H9 (cell line): ENCODE data around the gene PARD3. TPM values are rescaled to one million over a fixed set of nuclear protein-coding genes. Genes with fewer than 3 reads are reported as not detected.

Source experiments
- DNase-seq: peaks from one replicate; pipeline ENCODE4 v3.0.0-alpha.2; 2017
- H2AFZ ChIP-seq: one replicate; pipeline ENCODE4 v1.6.1; 2013; ENCODE audit warnings: mild to moderate bottlenecking, low read length, control low read depth, moderate library complexity
- H2AK5ac ChIP-seq: 2 replicates; pipeline ENCODE4 v1.6.1; 2013; ENCODE audit warnings: low read length, control low read depth, mixed read lengths; ENCODE audit not compliant: insufficient read length
- H2BK120ac ChIP-seq: one replicate; pipeline ENCODE4 v1.6.1; 2013; ENCODE audit warnings: low read depth, mild to moderate bottlenecking, low read length, control low read depth, inconsistent platforms; ENCODE audit not compliant: poor library complexity, severe bottlenecking
- H2BK12ac ChIP-seq: 2 replicates; pipeline ENCODE4 v1.6.1; 2013; ENCODE audit warnings: low read length, control low read depth, mixed read lengths, low read depth; ENCODE audit not compliant: insufficient read length
- H2BK15ac ChIP-seq: 2 replicates; pipeline ENCODE4 v1.6.1; 2013; ENCODE audit warnings: low read depth, low read length, control low read depth
- H2BK20ac ChIP-seq: one replicate; pipeline ENCODE4 v1.6.1; 2013; ENCODE audit warnings: low read depth, mild to moderate bottlenecking, low read length, control low read depth, inconsistent platforms; ENCODE audit not compliant: poor library complexity, severe bottlenecking
- H2BK5ac ChIP-seq: 2 replicates; pipeline ENCODE4 v1.6.1; 2013; ENCODE audit warnings: low read length, control low read depth, mixed read lengths; ENCODE audit not compliant: insufficient read length
- H3K14ac ChIP-seq: 2 replicates; pipeline ENCODE4 v1.6.1; 2013; ENCODE audit warnings: low read length, control low read depth; ENCODE audit not compliant: insufficient read depth
- H3K18ac ChIP-seq: 2 replicates; pipeline ENCODE4 v1.6.1; 2013; ENCODE audit warnings: low read depth, mild to moderate bottlenecking, mixed read lengths, low read length, control low read depth; ENCODE audit not compliant: insufficient read length
- H3K23ac ChIP-seq: 2 replicates; pipeline ENCODE4 v1.6.1; 2013; ENCODE audit warnings: low read length, control low read depth, mixed read lengths, low read depth; ENCODE audit not compliant: insufficient read length
- H3K23me2 ChIP-seq: 2 replicates; pipeline ENCODE4 v1.6.1; 2013; ENCODE audit warnings: low read depth, mild to moderate bottlenecking, mixed read lengths, low read length, control low read depth; ENCODE audit not compliant: insufficient read length, poor library complexity, severe bottlenecking
- H3K27ac ChIP-seq: 2 replicates; pipeline ENCODE4 v1.5.1; 2013; ENCODE audit warnings: low read length, control low read depth, mixed read lengths, low read depth; ENCODE audit not compliant: insufficient read length
- H3K27me3 ChIP-seq: 2 replicates; pipeline ENCODE4 v1.6.1; 2013; ENCODE audit warnings: low read length, control low read depth, inconsistent platforms; ENCODE audit not compliant: insufficient read depth
- H3K4ac ChIP-seq: 2 replicates; pipeline ENCODE4 v1.6.1; 2013; ENCODE audit warnings: low read depth, mild to moderate bottlenecking, control low read depth, inconsistent platforms, low read length, moderate library complexity
- H3K4me1 ChIP-seq: 2 replicates; pipeline ENCODE4 v1.6.1; 2013; ENCODE audit warnings: low read length, control low read depth, inconsistent platforms; ENCODE audit not compliant: insufficient read depth
- H3K4me2 ChIP-seq: 2 replicates; pipeline ENCODE4 v1.6.1; 2013; ENCODE audit warnings: low read length, control low read depth, mixed read lengths; ENCODE audit not compliant: insufficient read length, insufficient read depth
- H3K56ac ChIP-seq: 2 replicates; pipeline ENCODE4 v1.6.1; 2013; ENCODE audit warnings: low read depth, mild to moderate bottlenecking, mixed read lengths, low read length, control low read depth; ENCODE audit not compliant: insufficient read length
- H3K79me1 ChIP-seq: 2 replicates; pipeline ENCODE4 v1.6.1; 2013; ENCODE audit warnings: low read depth, mild to moderate bottlenecking, moderate library complexity, low read length, control low read depth, inconsistent platforms; ENCODE audit not compliant: insufficient read depth, poor library complexity, severe bottlenecking
- H3K79me2 ChIP-seq: 2 replicates; pipeline ENCODE4 v1.6.1; 2013; ENCODE audit warnings: low read length, control low read depth, inconsistent platforms; ENCODE audit not compliant: insufficient read depth
- H3K9ac ChIP-seq: 2 replicates; pipeline ENCODE4 v1.6.1; 2013; ENCODE audit warnings: low read length, control low read depth, mixed read lengths; ENCODE audit not compliant: insufficient read length; ENCODE audit errors: extremely low read depth
- H3K9me3 ChIP-seq: one replicate; pipeline ENCODE4 v1.6.1; 2013; ENCODE audit warnings: low read depth, low read length, inconsistent platforms; ENCODE audit not compliant: control insufficient read depth
- H3T11ph ChIP-seq: one replicate; pipeline ENCODE4 v1.6.1; 2013; ENCODE audit warnings: mild to moderate bottlenecking, low read length, control low read depth, inconsistent platforms
- H4K20me1 ChIP-seq: one replicate; pipeline ENCODE4 v1.6.1; 2013; ENCODE audit not compliant: control insufficient read depth, insufficient read length, insufficient read depth
- H4K5ac ChIP-seq: 2 replicates; pipeline ENCODE4 v1.6.1; 2013; ENCODE audit warnings: low read depth, mild to moderate bottlenecking, mixed read lengths, low read length, control low read depth; ENCODE audit not compliant: insufficient read length
- H4K8ac ChIP-seq: replicated peaks from 2 replicates; pipeline ENCODE4 v1.6.1; 2013; ENCODE audit warnings: low read length, control low read depth, mixed read lengths, low read depth; ENCODE audit not compliant: insufficient read length
- H4K91ac ChIP-seq: 2 replicates; pipeline ENCODE4 v1.6.1; 2013; ENCODE audit warnings: low read depth, mild to moderate bottlenecking, moderate library complexity, mixed read lengths, low read length, control low read depth; ENCODE audit not compliant: insufficient read length
- H3K27ac Mint-ChIP-seq, 3 experiments: 2 replicates in 2 of 3; 3 replicates in 1 of 3; pipeline ENCODE4 v1.8.0; 2020 to 2021; ENCODE audit warnings: mixed read lengths in 3 of 3, mild to moderate bottlenecking in 1 of 3, moderate library complexity in 1 of 3
- H3K27me3 Mint-ChIP-seq: 2 replicates; pipeline ENCODE4 v1.8.0; 2021; ENCODE audit warnings: low read depth, mild to moderate bottlenecking, moderate library complexity, mixed read lengths
- H3K36me3 Mint-ChIP-seq, 3 experiments: 2 replicates in 2 of 3; 3 replicates in 1 of 3; pipeline ENCODE4 v1.8.0; 2020 to 2021; ENCODE audit warnings: low read depth in 3 of 3, mixed read lengths in 3 of 3; ENCODE audit not compliant: insufficient read depth in 1 of 3
- H3K4me1 Mint-ChIP-seq, 2 experiments: 2 replicates each; pipeline ENCODE4 v1.8.0; 2020; ENCODE audit warnings: mixed read lengths in 2 of 2
- H3K4me3 Mint-ChIP-seq, 2 experiments: 2 replicates in 1 of 2; 3 replicates in 1 of 2; pipeline ENCODE4 v1.8.0; 2020 to 2021; ENCODE audit warnings: mild to moderate bottlenecking in 2 of 2, mixed read lengths in 2 of 2, moderate library complexity in 1 of 2
- H3K9me3 Mint-ChIP-seq, 2 experiments: 2 replicates in 1 of 2; 3 replicates in 1 of 2; pipeline ENCODE4 v1.8.0; 2020; ENCODE audit warnings: mild to moderate bottlenecking in 2 of 2, mixed read lengths in 2 of 2, moderate library complexity in 1 of 2
- WGBS: extraction: QIAGEN DNeasy Blood & Tissue Kit; methylation state at CpG from one replicate; pipeline ENCODE4 v1.1.7; 2013; ENCODE audit warnings: missing lambda C conversion rate, low lambda C conversion rate, mixed read lengths; ENCODE audit not compliant: insufficient read length; ENCODE audit errors: extremely low coverage; 5-methylcytosine and 5-hydroxymethylcytosine counted together
- total RNA-seq: library from RNA; stranded (reverse); gene quantifications from 2 replicates; pipeline ENCODE4 v1.2.1, GENCODE V29; 2021
- TF ChIP-seq, protein P1 (sequence below): fragments of 200-600 bp; sonication (generic); conservative IDR thresholded peaks from 3 replicates; pipeline ENCODE4 v1.8.0; 2021; ENCODE audit warnings: antibody characterized with exemption, mild to moderate bottlenecking

The PARD3 gene
- total RNA-seq, 1 experiment from 2014 or later, result 44.7 TPM

DNA sequence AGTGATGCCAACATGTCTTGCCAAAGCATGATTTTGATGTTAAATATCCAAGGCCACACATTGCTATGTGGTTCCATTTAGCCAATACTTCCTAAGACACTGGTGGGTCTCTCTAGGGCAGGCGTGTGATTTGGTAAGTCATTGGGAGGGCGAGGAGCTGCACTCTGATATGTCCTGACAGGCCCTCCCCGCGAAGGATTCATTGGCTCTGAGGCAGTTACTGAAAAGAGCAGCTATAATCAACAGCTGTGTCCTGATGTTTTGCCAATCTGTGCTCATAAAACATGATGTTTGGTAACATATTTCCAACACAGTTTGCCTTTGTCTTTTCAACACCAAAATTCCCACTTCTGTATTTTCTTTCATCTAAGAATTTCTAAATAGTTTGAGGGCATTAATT lies 646.7 kb downstream of the PARD3 start:
- H2BK12ac ChIP-seq, result no peak overlapping the region

More for the DNA sequence above, 646.7 kb downstream of the PARD3 start:
- no peak overlapping the region for H3K27ac Mint-ChIP-seq
- Histone ChIP-seq H3K23ac (no peak overlapping the region), H2BK20ac (no peak overlapping the region), H3K14ac (no peak overlapping the region), H3K79me1 (no peaks in the 10 kb centered on the region), H4K8ac (no peak overlapping the region), H3K4me2 (no peak overlapping the region), H2AK5ac (no peak overlapping the region), H3K4ac (no peak overlapping the region), H3K27me3 (no peaks in the 10 kb centered on the region), H2BK5ac (no peak overlapping the region), H3K23me2 (no peaks in the 10 kb centered on the region), H4K20me1 (no peaks in the 10 kb centered on the region), H2BK120ac (no peak overlapping the region), H3K4me1 (peaks cover 3% of the 10 kb centered on the region), H3K9me3 (no peaks in the 10 kb centered on the region), H2BK15ac (no peak overlapping the region), H3K18ac (no peak overlapping the region), H3T11ph (no peak overlapping the region), H3K9ac (no peak overlapping the region), H4K91ac (no peak overlapping the region), H4K5ac (no peak overlapping the region), H3K56ac (no peak overlapping the region), H3K27ac (no peak overlapping the region), H2AFZ (no peak overlapping the region), H3K79me2 (no peaks in the 10 kb centered on the region)
- DNase-seq, result no peak
- peaks cover 47% of the 10 kb centered on the region in 2 experiments for H3K4me1 Mint-ChIP-seq
- H3K36me3 Mint-ChIP-seq, result peaks cover 0 to 9% (median 2%) of the 10 kb centered on the region in 3 experiments; a peak in 3 of 7 replicates
- H3K27me3 Mint-ChIP-seq, result no peaks in the 10 kb centered on the region
- H3K4me3 Mint-ChIP-seq, result no peak overlapping the region
- TF ChIP-seq, protein P1, sequence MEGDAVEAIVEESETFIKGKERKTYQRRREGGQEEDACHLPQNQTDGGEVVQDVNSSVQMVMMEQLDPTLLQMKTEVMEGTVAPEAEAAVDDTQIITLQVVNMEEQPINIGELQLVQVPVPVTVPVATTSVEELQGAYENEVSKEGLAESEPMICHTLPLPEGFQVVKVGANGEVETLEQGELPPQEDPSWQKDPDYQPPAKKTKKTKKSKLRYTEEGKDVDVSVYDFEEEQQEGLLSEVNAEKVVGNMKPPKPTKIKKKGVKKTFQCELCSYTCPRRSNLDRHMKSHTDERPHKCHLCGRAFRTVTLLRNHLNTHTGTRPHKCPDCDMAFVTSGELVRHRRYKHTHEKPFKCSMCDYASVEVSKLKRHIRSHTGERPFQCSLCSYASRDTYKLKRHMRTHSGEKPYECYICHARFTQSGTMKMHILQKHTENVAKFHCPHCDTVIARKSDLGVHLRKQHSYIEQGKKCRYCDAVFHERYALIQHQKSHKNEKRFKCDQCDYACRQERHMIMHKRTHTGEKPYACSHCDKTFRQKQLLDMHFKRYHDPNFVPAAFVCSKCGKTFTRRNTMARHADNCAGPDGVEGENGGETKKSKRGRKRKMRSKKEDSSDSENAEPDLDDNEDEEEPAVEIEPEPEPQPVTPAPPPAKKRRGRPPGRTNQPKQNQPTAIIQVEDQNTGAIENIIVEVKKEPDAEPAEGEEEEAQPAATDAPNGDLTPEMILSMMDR, result no peak
- WGBS, result no CpG with 5 or more reads among the region's 4 CpGs
- peaks cover 2 to 4% of the 10 kb centered on the region in 2 experiments; a peak in 2 of 5 replicates for H3K9me3 Mint-ChIP-seq
